GM21619 (cell line): ENCODE data around the gene ILKAP.

ENCODE experiments used
- ATAC-seq: cut with Tn5 transposase; IDR thresholded peaks from one replicate; pipeline ENCODE4 v1.9.1; 2021; ENCODE audit not compliant: unreplicated experiment

ILKAP gene

GRCh38 chr2:238237431-238238135 is 34.1 kb upstream of the ILKAP start:
- ATAC-seq: no peak

GRCh38 chr2:238236571-238236970 is 33.1 kb upstream of the ILKAP start:
- ATAC-seq: no peak

GRCh38 chr2:238235856-238236255 is 32.4 kb upstream of the ILKAP start:
- ATAC-seq: no peak

- ATAC-seq: no peak
Observed at GRCh38 chr2:238235331-238235732, 31.8 kb upstream of the ILKAP start.

- no peak for ATAC-seq
Observed at GRCh38 chr2:238233625-238234024, 30.1 kb upstream of the ILKAP start.

- ATAC-seq: no peak
Observed at GRCh38 chr2:238231809-238232208, 28.3 kb upstream of the ILKAP start.

GRCh38 chr2:238231251-238231793 is 27.8 kb upstream of the ILKAP start:
- ATAC-seq: peak; percentile 67

GRCh38 chr2:238230699-238231098 is 27.2 kb upstream of the ILKAP start:
- ATAC-seq: no peak

GRCh38 chr2:238228700-238229099 is 25.2 kb upstream of the ILKAP start:
- ATAC-seq: no peak

GRCh38 chr2:238227587-238228032 is 24.1 kb upstream of the ILKAP start:
- no peak for ATAC-seq

GRCh38 chr2:238226698-238227586 is 23.4 kb upstream of the ILKAP start:
- no peak for ATAC-seq

- no peak for ATAC-seq
Observed at GRCh38 chr2:238225911-238226697, 22.6 kb upstream of the ILKAP start.

- ATAC-seq: no peak
Observed at GRCh38 chr2:238225121-238225520, 21.6 kb upstream of the ILKAP start.

- ATAC-seq: no peak
Observed at GRCh38 chr2:238224356-238225035, 21.0 kb upstream of the ILKAP start.

- no peak for ATAC-seq
Observed at GRCh38 chr2:238220892-238221521, 17.5 kb upstream of the ILKAP start.

GRCh38 chr2:238220274-238220891 is 16.9 kb upstream of the ILKAP start:
- no peak for ATAC-seq

- no peak for ATAC-seq
Observed at GRCh38 chr2:238216651-238217184, 13.2 kb upstream of the ILKAP start.

- no peak for ATAC-seq
Observed at GRCh38 chr2:238207006-238207405, 3.5 kb upstream of the ILKAP start.

GRCh38 chr2:238203973-238204683 is 633 bp upstream of the ILKAP start:
- ATAC-seq: peak; percentile 15
